NCI-H1436 (cell line): ENCODE measurements around the gene SMARCC1.

Source experiments
- DNase-seq: peaks from one replicate; lab custom pipeline; 2025; lab: John Stamatoyannopoulos, UW

SMARCC1 gene

GRCh38 chr3:47541583-47542108 lies 240.0 kb downstream of the SMARCC1 start:
- no peak for DNase-seq

- no peak for DNase-seq
Observed at GRCh38 chr3:47540281-47540680, 241.4 kb downstream of the SMARCC1 start.

- DNase-seq = no peak
Observed at GRCh38 chr3:47536967-47537366, 244.7 kb downstream of the SMARCC1 start.

DNA sequence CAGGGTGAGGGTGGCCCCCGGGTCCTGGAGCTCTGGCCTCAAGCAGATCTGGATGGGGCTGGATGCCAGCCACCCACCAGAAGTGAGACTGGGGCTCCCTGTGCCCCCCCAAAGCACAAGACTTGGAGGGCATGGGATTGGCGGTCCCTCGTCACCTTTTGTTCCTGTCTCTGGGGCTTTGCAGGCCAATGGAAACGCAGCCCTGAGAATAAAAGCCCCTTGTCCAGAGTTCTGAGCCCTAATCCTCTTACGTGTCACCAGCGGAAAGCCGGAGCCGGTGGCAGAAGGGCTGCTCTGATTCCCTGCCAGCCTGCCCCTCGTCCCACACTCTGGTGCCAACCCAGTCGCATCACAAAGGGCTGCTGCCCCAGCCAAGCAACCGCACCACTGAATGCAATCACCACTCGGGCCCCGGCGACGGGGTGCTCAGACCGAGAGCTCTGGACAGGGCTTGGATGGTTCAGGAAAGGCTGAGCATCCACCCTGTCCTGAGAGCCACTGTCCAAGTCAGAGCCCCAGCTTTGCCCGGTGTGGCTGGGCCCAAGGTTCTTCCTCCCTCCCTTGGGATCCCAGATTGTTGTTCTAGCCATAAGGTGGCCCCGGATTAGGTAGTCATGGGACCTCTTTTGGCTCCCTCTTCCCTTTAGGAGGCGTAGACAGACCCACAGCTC lies 245.3 kb downstream of the SMARCC1 start:
- no peak for DNase-seq
